ENCODE data around the gene SUPT3H.

GRCh38 chr6:45378334-45378926, 696 bp upstream of the SUPT3H start:
- TF ChIP-seq CTCF (conservative IDR thresholded peaks at IDR 0.05 in 1 of 2, IDR thresholded peaks at IDR 0.05 in 1 of 2; ENCODE audit: extremely low read depth in 1 of 2, insufficient read depth in 1 of 2, low read depth in 1 of 2, low read length in 2 of 2), result no peak
- no peak for TF ChIP-seq EZH2 (IDR thresholded peaks at IDR 0.05; ENCODE audit: borderline replicate concordance, low read length)

Data from mammary epithelial cell (primary cell).